ENCODE measurements around the gene IAH1. TPM values are rescaled to one million over a fixed set of nuclear protein-coding genes. Genes with fewer than 3 reads are reported as not detected.

IAH1 gene
- total and polyA plus RNA-seq, 3 experiments from 2014 or later, result 76.9 to 81.0 (median 79.1) TPM

DNA sequence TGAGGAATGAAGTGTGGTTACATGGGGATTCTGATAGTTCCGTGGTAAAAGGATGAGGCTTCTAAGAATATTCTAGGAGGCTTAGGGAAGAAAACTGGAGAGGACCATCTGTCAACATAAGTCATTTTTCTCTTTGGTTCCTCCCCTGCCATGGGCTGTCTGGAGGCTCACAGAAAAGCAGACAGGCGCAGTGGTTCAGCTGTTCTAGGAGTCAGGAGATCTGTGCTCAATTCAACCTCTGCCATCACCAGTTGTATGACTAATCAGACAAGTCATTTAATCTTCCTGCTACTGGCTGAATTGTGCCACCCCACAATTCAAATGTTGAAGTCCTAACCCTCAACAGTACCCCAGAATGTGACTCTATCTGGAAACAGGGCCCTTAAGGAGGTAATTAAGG is 44.9 kb downstream of the IAH1 start:
- Histone ChIP-seq H3K36me3 (ENCODE audit: insufficient read depth, low read length) (peaks cover 33% of the 10 kb centered on the region), H3K9me3 (ENCODE audit: low read length) (no peaks in the 10 kb centered on the region), H3K27ac (ENCODE audit: low read depth, low read length) (no peak overlapping the region), H3K27me3 (ENCODE audit: insufficient read depth, low read length, poor library complexity, severe bottlenecking) (no peaks in the 10 kb centered on the region), H3K4me3 (ENCODE audit: low read length) (no peak overlapping the region), H3K4me1 (ENCODE audit: insufficient read depth, low read length) (no peaks in the 10 kb centered on the region)
- no peaks in the 10 kb centered on the region for H3K9me3 Mint-ChIP-seq
- H3K27ac Mint-ChIP-seq, result peak overlapping the region in 1 of 8 donors; percentile 9
- no peaks in the 10 kb centered on the region for H3K4me1 Mint-ChIP-seq
- ChIA-PET POLR2A (no interaction called here), CTCF (no interaction called here)
- no peak for DNase-seq
- peaks cover 18 to 74% (median 23%) of the 10 kb centered on the region in 3 donors for H3K36me3 Mint-ChIP-seq
- H3K4me3 Mint-ChIP-seq, result no peak overlapping the region
- H3K27me3 Mint-ChIP-seq, result no peaks in the 10 kb centered on the region

DNA sequence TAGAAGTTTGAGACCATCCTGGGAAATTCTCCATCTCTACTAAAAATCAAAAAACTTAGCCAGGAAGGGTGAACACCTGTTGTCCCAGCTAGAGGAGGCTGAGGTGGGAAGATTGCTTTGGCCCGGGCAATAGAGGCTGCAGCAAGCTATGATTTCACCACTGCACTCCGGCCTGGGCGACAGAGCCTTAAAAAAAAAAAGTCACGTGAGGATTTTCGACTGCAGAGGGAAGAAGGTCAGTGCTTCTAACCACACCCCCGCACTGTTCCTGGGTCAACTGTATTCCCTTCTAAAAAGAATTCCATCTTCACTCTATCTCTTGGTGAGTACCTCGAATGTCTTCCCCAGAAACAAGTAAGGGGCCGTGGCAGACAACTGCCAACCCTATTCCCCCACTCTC is 49.9 kb downstream of the IAH1 start:
- no peaks in the 10 kb centered on the region for H3K9me3 ChIP-seq (ENCODE audit: low read length)
- Mint-ChIP-seq H3K4me1 (peaks cover 0 to 10% (median 8%) of the 10 kb centered on the region in 3 donors), H3K36me3 (peaks cover 6 to 82% (median 28%) of the 10 kb centered on the region in 3 donors), H3K27me3 (no peaks in the 10 kb centered on the region), H3K27ac (peak overlapping the region in 2 of 8 donors; percentile 34 to 42), H3K9me3 (no peaks in the 10 kb centered on the region), H3K4me3 (no peak overlapping the region)
- POLR2A ChIA-PET, result no interaction called here
- H3K4me1 ChIP-seq (ENCODE audit: insufficient read depth, low read length), result no peaks in the 10 kb centered on the region
- no peak for DNase-seq
- CTCF ChIA-PET, result no interaction called here
- no peaks in the 10 kb centered on the region for H3K27me3 ChIP-seq (ENCODE audit: insufficient read depth, low read length, poor library complexity, severe bottlenecking)
- H3K4me3 ChIP-seq (ENCODE audit: low read length), result no peak overlapping the region
- peaks cover 49% of the 10 kb centered on the region for H3K36me3 ChIP-seq (ENCODE audit: insufficient read depth, low read length)
- H3K27ac ChIP-seq (ENCODE audit: low read depth, low read length), result no peak overlapping the region

DNA sequence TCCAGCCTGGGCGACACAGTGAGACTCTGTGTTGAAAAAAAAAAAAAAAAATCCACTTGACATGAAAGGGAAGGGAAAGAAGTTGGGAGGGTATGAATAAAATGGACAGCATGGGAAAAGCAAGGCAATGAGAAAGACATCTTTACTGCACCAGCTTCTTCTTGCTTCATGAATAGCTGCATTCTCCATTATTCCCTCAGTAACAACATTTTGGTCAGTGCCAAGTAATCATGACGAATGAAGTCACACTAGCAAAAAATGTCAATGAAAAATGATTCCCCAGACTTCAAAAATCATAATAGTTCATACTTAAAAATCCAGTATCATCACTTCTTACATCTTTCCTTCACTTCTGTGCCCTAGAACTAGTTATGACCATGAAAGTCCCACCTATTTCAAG is 50.9 kb downstream of the IAH1 start:
- no peak for DNase-seq
- H3K36me3 Mint-ChIP-seq, result peaks cover 2 to 82% (median 26%) of the 10 kb centered on the region in 3 donors
- H3K27me3 Mint-ChIP-seq, result no peaks in the 10 kb centered on the region
- ChIA-PET CTCF (interaction anchor here (0.6 kb wide), 1 partner anchor 54 kb away, joined by 3 read pairs; no protein-coding TSS in a partner anchor), POLR2A (interaction anchor here (0.5 kb wide), 1 partner anchor 431 kb away, joined by 3 read pairs; no protein-coding TSS in a partner anchor)
- H3K4me3 Mint-ChIP-seq, result no peak overlapping the region
- no peaks in the 10 kb centered on the region for H3K9me3 Mint-ChIP-seq
- H3K27me3 ChIP-seq (ENCODE audit: insufficient read depth, low read length, poor library complexity, severe bottlenecking), result no peaks in the 10 kb centered on the region
- H3K9me3 ChIP-seq (ENCODE audit: low read length), result no peaks in the 10 kb centered on the region
- H3K27ac Mint-ChIP-seq, result peak overlapping the region in 3 of 8 donors; percentile 6 to 70 (median 44)
- peaks cover 39% of the 10 kb centered on the region for H3K36me3 ChIP-seq (ENCODE audit: insufficient read depth, low read length)
- H3K4me3 ChIP-seq (ENCODE audit: low read length), result no peak overlapping the region
- peaks cover 0 to 11% (median 8%) of the 10 kb centered on the region in 3 donors for H3K4me1 Mint-ChIP-seq
- no peak overlapping the region for H3K27ac ChIP-seq (ENCODE audit: low read depth, low read length)
- H3K4me1 ChIP-seq (ENCODE audit: insufficient read depth, low read length), result no peaks in the 10 kb centered on the region

DNA sequence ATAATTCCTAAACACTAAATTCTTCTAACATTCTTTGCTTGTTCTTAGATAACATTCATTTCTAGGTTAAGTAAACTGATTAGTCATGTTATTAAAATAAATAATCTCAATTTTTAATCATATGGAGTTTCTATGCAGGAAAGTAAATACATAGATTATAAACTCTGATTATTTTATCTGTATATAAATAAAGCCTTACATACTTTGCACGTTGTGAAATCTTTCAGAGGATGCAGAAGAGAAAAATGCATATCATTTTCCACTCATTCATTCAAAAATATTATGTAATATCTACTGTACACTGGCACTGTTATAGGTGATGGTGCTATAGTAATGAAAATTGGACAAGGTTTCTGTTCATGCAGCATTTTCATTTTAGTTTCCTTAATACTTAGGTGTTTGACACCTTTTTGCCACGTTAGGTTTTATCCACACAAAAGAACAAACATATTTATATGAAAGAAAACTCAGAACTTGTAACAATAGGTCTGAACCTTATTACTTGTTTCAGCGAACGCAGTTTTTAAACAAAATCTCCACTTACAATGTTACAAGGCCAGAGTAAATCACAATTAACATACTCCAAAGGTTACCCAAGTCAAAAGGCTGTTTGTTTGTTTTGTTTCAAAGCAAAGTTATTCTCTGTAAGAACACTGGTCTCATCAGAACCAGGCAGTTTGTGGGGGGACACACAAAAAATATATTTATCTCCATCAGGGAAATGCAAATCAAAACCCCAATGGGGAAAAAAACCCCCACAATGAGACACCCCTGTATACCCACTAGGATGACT is 53.8 kb downstream of the IAH1 start:
- no peaks in the 10 kb centered on the region for H3K27me3 Mint-ChIP-seq
- DNase-seq, result no peak
- no peaks in the 10 kb centered on the region for H3K27me3 ChIP-seq (ENCODE audit: insufficient read depth, low read length, poor library complexity, severe bottlenecking)
- H3K9me3 ChIP-seq (ENCODE audit: low read length), result no peaks in the 10 kb centered on the region
- H3K4me3 ChIP-seq (ENCODE audit: low read length), result no peak overlapping the region
- no peaks in the 10 kb centered on the region for H3K9me3 Mint-ChIP-seq
- peaks cover 0 to 76% (median 23%) of the 10 kb centered on the region in 3 donors for H3K36me3 Mint-ChIP-seq
- no peak overlapping the region for H3K4me3 Mint-ChIP-seq
- no peak overlapping the region for H3K27ac ChIP-seq (ENCODE audit: low read depth, low read length)
- H3K4me1 Mint-ChIP-seq, result peaks cover 0 to 11% (median 8%) of the 10 kb centered on the region in 3 donors
- ChIA-PET CTCF (interaction anchor here (1.6 kb wide), 1 partner anchor 36 kb away, joined by 4 read pairs; no protein-coding TSS in a partner anchor), POLR2A (no interaction called here)
- peaks cover 26% of the 10 kb centered on the region for H3K36me3 ChIP-seq (ENCODE audit: insufficient read depth, low read length)
- H3K27ac Mint-ChIP-seq, result peak overlapping the region in 1 of 8 donors; percentile 46
- H3K4me1 ChIP-seq (ENCODE audit: insufficient read depth, low read length), result no peaks in the 10 kb centered on the region

DNA sequence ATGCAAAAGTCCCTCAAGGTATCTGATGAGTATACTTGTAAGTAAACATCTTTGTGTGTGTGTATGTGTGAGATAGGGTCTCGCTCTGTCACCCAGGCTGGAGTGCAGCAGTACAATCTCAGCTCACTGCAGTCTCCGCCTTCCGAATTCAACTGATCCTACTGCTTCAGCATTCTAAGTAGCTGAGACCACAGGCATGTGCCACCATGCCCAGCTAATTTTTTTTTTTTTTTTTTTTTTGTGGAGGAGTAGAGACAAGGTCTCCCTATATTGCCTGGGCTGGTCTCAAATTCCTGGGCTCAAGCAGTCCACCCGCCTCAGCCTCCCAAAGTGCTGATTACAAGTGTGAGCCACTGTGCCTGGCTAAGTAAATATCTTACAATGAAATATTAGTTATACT is 58.1 kb downstream of the IAH1 start:
- Histone ChIP-seq H3K27me3 (ENCODE audit: insufficient read depth, low read length, poor library complexity, severe bottlenecking) (no peaks in the 10 kb centered on the region), H3K27ac (ENCODE audit: low read depth, low read length) (no peak overlapping the region), H3K36me3 (ENCODE audit: insufficient read depth, low read length) (peaks cover 11% of the 10 kb centered on the region), H3K4me1 (ENCODE audit: insufficient read depth, low read length) (no peaks in the 10 kb centered on the region), H3K4me3 (ENCODE audit: low read length) (no peak overlapping the region), H3K9me3 (ENCODE audit: low read length) (no peaks in the 10 kb centered on the region)
- DNase-seq, result no peak
- H3K27me3 Mint-ChIP-seq, result no peaks in the 10 kb centered on the region
- H3K9me3 Mint-ChIP-seq, result no peaks in the 10 kb centered on the region
- POLR2A ChIA-PET, result no interaction called here
- H3K36me3 Mint-ChIP-seq, result peaks cover 0 to 73% (median 18%) of the 10 kb centered on the region in 3 donors
- H3K4me1 Mint-ChIP-seq, result peaks cover 12 to 15% (median 14%) of the 10 kb centered on the region in 3 donors
- CTCF ChIA-PET, result interaction anchor here (0.7 kb wide), 1 partner anchor 11 kb away, joined by 4 read pairs; no protein-coding TSS in a partner anchor
- no peak overlapping the region for H3K27ac Mint-ChIP-seq
- H3K4me3 Mint-ChIP-seq, result no peak overlapping the region

DNA sequence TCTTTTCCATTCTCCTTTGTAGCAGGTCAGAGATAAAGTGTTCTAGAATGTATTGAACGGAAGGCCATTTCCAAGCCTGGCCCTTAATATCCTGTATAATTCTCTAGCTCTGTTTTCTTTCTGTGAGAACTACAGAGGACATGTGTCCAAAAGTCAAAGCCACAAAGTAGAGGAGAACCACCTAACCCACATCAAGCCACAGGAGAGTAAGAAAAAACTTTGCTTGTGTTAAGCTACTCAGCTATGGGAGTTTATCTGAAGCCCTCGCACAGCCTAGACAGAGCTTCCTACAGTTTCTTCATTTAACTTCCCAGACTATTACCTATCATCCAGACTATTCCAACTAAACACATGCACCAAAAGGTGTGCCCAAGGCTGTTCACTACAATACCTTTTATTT is 59.3 kb downstream of the IAH1 start:
- Mint-ChIP-seq H3K4me1 (peaks cover 14 to 21% (median 17%) of the 10 kb centered on the region in 3 donors), H3K27me3 (no peaks in the 10 kb centered on the region), H3K9me3 (no peaks in the 10 kb centered on the region), H3K36me3 (peaks cover 0 to 67% (median 14%) of the 10 kb centered on the region in 3 donors), H3K27ac (no peak overlapping the region), H3K4me3 (no peak overlapping the region)
- peaks cover 8% of the 10 kb centered on the region for H3K36me3 ChIP-seq (ENCODE audit: insufficient read depth, low read length)
- CTCF ChIA-PET, result no interaction called here
- H3K27ac ChIP-seq (ENCODE audit: low read depth, low read length), result no peak overlapping the region
- H3K27me3 ChIP-seq (ENCODE audit: insufficient read depth, low read length, poor library complexity, severe bottlenecking), result no peaks in the 10 kb centered on the region
- POLR2A ChIA-PET, result interaction anchor here (0.7 kb wide), 1 partner anchor 24 kb away, joined by 3 read pairs; no protein-coding TSS in a partner anchor
- no peaks in the 10 kb centered on the region for H3K4me1 ChIP-seq (ENCODE audit: insufficient read depth, low read length)
- H3K4me3 ChIP-seq (ENCODE audit: low read length), result no peak overlapping the region
- H3K9me3 ChIP-seq (ENCODE audit: low read length), result no peaks in the 10 kb centered on the region
- no peak for DNase-seq

DNA sequence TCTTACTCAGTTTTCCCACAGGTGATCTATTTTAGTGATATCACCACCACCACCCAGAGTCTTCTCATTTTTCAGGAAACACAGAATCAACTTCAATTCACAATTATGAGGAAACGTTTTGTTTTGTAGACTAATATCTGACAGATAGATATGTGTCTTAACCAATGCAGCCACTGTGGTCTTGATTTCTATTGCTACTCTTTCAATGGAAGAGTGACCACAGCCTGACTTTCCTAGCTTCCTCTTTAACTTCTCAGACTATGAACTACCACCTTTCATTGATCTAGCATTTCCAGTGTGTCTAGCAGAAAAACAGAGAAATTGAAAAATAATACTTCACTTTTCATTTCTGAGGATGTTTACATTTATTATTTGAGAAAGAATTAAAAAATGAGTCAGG is 60.8 kb downstream of the IAH1 start:
- Histone ChIP-seq H3K27ac (ENCODE audit: low read depth, low read length) (no peak overlapping the region), H3K36me3 (ENCODE audit: insufficient read depth, low read length) (peaks cover 5% of the 10 kb centered on the region), H3K4me1 (ENCODE audit: insufficient read depth, low read length) (no peaks in the 10 kb centered on the region), H3K9me3 (ENCODE audit: low read length) (no peaks in the 10 kb centered on the region), H3K27me3 (ENCODE audit: insufficient read depth, low read length, poor library complexity, severe bottlenecking) (no peaks in the 10 kb centered on the region), H3K4me3 (ENCODE audit: low read length) (no peak overlapping the region)
- Mint-ChIP-seq H3K4me1 (peaks cover 10 to 21% (median 17%) of the 10 kb centered on the region in 3 donors), H3K27me3 (no peaks in the 10 kb centered on the region), H3K4me3 (no peak overlapping the region), H3K27ac (peak overlapping the region in 1 of 8 donors; percentile 18), H3K9me3 (no peaks in the 10 kb centered on the region), H3K36me3 (peaks cover 0 to 60% (median 13%) of the 10 kb centered on the region in 3 donors)
- CTCF ChIA-PET, result no interaction called here
- POLR2A ChIA-PET, result no interaction called here
- DNase-seq, result no peak

DNA sequence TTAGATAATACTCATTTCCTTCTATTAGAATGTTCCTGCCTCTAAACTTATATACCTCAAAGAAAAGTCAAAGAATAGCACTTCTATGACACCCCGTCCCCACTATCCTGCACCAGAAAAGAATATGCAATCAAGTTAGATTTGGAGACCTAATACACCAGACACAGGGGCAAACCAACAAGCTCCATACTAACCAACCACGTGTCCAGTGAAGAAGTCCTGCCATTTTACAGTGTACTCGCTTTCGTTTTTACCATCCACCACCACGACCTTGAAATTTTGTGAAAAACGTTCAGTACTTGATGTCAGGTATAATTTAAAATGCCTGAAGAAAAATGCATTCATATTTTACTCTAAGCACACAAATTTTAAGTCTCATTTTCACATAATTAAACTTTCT is 62.2 kb downstream of the IAH1 start:
- H3K4me3 ChIP-seq (ENCODE audit: low read length), result no peak overlapping the region
- H3K4me3 Mint-ChIP-seq, result no peak overlapping the region
- H3K36me3 ChIP-seq (ENCODE audit: insufficient read depth, low read length), result peaks cover 11% of the 10 kb centered on the region
- H3K4me1 Mint-ChIP-seq, result peaks cover 12 to 23% (median 21%) of the 10 kb centered on the region in 3 donors
- ChIA-PET POLR2A (no interaction called here), CTCF (interaction anchor here (0.6 kb wide), 1 partner anchor 276 kb away, joined by 3 read pairs; no protein-coding TSS in a partner anchor)
- H3K27me3 ChIP-seq (ENCODE audit: insufficient read depth, low read length, poor library complexity, severe bottlenecking), result no peaks in the 10 kb centered on the region
- H3K27ac Mint-ChIP-seq, result peak overlapping the region in 4 of 8 donors; percentile 2 to 52 (median 23)
- H3K9me3 ChIP-seq (ENCODE audit: low read length), result no peaks in the 10 kb centered on the region
- H3K9me3 Mint-ChIP-seq, result no peaks in the 10 kb centered on the region
- H3K27ac ChIP-seq (ENCODE audit: low read depth, low read length), result no peak overlapping the region
- peaks cover 0 to 65% (median 14%) of the 10 kb centered on the region in 3 donors for H3K36me3 Mint-ChIP-seq
- no peaks in the 10 kb centered on the region for H3K27me3 Mint-ChIP-seq
- DNase-seq, result no peak
- no peaks in the 10 kb centered on the region for H3K4me1 ChIP-seq (ENCODE audit: insufficient read depth, low read length)

Measured in CD8-positive, alpha-beta memory T cell (primary cell).